Measurements from ENCODE around the gene ATP8A1. TPM values are rescaled to one million over a fixed set of nuclear protein-coding genes. Genes with fewer than 3 reads are reported as not detected.

ATP8A1 gene
- total RNA-seq, 1 experiment from 2014 or later, result 14.3 TPM

- TF ChIP-seq RORB (CRISPR knock-in tag; IDR thresholded peaks at IDR 0.05), result no peak
- no peak for TF ChIP-seq IRF1 (CRISPR knock-in tag; IDR thresholded peaks at IDR 0.05)
- TF ChIP-seq HMGA2 (CRISPR knock-in tag; IDR thresholded peaks at IDR 0.05), result no peak
- TF ChIP-seq FOXP1 (CRISPR knock-in tag; IDR thresholded peaks at IDR 0.05; ENCODE audit: borderline replicate concordance), result no peak
These were observed 19.4 kb upstream of the ATP8A1 start (continued) for GRCh38 chr4:42676066-42676951.

GRCh38 chr4:42673082-42673425 is 16.1 kb upstream of the ATP8A1 start:
- Mint-ChIP-seq H3K4me1 (peaks cover 13% of the 10 kb centered on the region), H3K9me3 (peaks cover 7% of the 10 kb centered on the region), H3K36me3 (no peaks in the 10 kb centered on the region), H3K27me3 (ENCODE audit: low read depth) (no peaks in the 10 kb centered on the region), H3K27ac (no peak overlapping the region), H3K4me3 (no peak overlapping the region)
- POLR2A ChIA-PET, result no interaction called here
- ATAC-seq, result no peak
- CTCF ChIA-PET, result interaction anchor here (1.2 kb wide), 1 partner anchor 16 kb away, joined by 4 read pairs; no protein-coding TSS in a partner anchor
- DNase-seq (ENCODE audit: low spot score), result no peak
- no peak for TF ChIP-seq ZNF396 (CRISPR knock-in tag; IDR thresholded peaks at IDR 0.05; ENCODE audit: borderline replicate concordance)
- TF ChIP-seq ZNF121 (CRISPR knock-in tag; IDR thresholded peaks at IDR 0.05), result no peak
- no peak for TF ChIP-seq MYBL2 (CRISPR knock-in tag; IDR thresholded peaks at IDR 0.05)
- no peak for TF ChIP-seq GRHL2 (CRISPR knock-in tag; IDR thresholded peaks at IDR 0.05; ENCODE audit: insufficient replicate concordance, severe bottlenecking)
- TF ChIP-seq MAX (CRISPR knock-in tag; IDR thresholded peaks at IDR 0.05), result no peak
- no peak for TF ChIP-seq ZBTB43 (CRISPR knock-in tag; IDR thresholded peaks at IDR 0.05)
- no peak for TF ChIP-seq CTCF (IDR thresholded peaks at IDR 0.05)
- TF ChIP-seq ZNF671 (CRISPR knock-in tag; IDR thresholded peaks at IDR 0.05), result no peak
- no peak for TF ChIP-seq ZNF423 (CRISPR knock-in tag; IDR thresholded peaks at IDR 0.05)
- TF ChIP-seq CDX4 (CRISPR knock-in tag; IDR thresholded peaks at IDR 0.05; ENCODE audit: borderline replicate concordance), result no peak
- TF ChIP-seq CREM (CRISPR knock-in tag; IDR thresholded peaks at IDR 0.05), result no peak
- no peak for TF ChIP-seq ERG (CRISPR knock-in tag; IDR thresholded peaks at IDR 0.05)
- TF ChIP-seq ZBTB21 (CRISPR knock-in tag; IDR thresholded peaks at IDR 0.05; ENCODE audit: borderline replicate concordance), result no peak
- no peak for TF ChIP-seq GABPB1 (CRISPR knock-in tag; IDR thresholded peaks at IDR 0.05)
- no peak for TF ChIP-seq ZNF281 (CRISPR knock-in tag; IDR thresholded peaks at IDR 0.05)
- TF ChIP-seq STAT6 (CRISPR knock-in tag; conservative IDR thresholded peaks at IDR 0.05; ENCODE audit: low read depth), result no peak
- no peak for TF ChIP-seq JAZF1 (CRISPR knock-in tag; IDR thresholded peaks at IDR 0.05)
- TF ChIP-seq USF2 (CRISPR knock-in tag; IDR thresholded peaks at IDR 0.05), result no peak
